ENCODE measurements around the gene C14orf132.

C14orf132 gene

GRCh38 chr14:96038920-96039632 lies at the start of gene C14orf132:
TSS of gene C14orf132 (plus strand) at chr14:96039362. CDS start at chr14:96039501, 139 bp downstream.
- TF ChIP-seq, protein P1, sequence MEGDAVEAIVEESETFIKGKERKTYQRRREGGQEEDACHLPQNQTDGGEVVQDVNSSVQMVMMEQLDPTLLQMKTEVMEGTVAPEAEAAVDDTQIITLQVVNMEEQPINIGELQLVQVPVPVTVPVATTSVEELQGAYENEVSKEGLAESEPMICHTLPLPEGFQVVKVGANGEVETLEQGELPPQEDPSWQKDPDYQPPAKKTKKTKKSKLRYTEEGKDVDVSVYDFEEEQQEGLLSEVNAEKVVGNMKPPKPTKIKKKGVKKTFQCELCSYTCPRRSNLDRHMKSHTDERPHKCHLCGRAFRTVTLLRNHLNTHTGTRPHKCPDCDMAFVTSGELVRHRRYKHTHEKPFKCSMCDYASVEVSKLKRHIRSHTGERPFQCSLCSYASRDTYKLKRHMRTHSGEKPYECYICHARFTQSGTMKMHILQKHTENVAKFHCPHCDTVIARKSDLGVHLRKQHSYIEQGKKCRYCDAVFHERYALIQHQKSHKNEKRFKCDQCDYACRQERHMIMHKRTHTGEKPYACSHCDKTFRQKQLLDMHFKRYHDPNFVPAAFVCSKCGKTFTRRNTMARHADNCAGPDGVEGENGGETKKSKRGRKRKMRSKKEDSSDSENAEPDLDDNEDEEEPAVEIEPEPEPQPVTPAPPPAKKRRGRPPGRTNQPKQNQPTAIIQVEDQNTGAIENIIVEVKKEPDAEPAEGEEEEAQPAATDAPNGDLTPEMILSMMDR (IDR thresholded peaks at IDR 0.05; ENCODE audit: low read depth, low read length, missing control alignments), result no peak
- no peak for DNase-seq (ENCODE audit: low read depth)
- peak within 1 kb of the TSS; percentile 75 for H3K4me3 ChIP-seq (ENCODE audit: low read depth, low read length)
- in situ Hi-C loops (cut with HindIII; ENCODE audit: low sequenced_read_pairs), result no loop called here

GRCh38 chr14:95993768-95994592 lies 45.2 kb upstream of the C14orf132 start:
- H3K4me3 ChIP-seq (ENCODE audit: low read depth, low read length), result no peak overlapping the region
- in situ Hi-C loops (cut with HindIII; ENCODE audit: low sequenced_read_pairs), result loop anchor here (25.0 kb wide), 1 partner anchor 432 kb away; no protein-coding TSS in a partner anchor
- peak; percentile 44 for DNase-seq (ENCODE audit: low read depth)
- TF ChIP-seq, protein P1 (IDR thresholded peaks at IDR 0.05; ENCODE audit: low read depth, low read length, missing control alignments), result peak; percentile 75

- TF ChIP-seq, protein P1 (IDR thresholded peaks at IDR 0.05; ENCODE audit: low read depth, low read length, missing control alignments), result no peak
- no peak overlapping the region for H3K4me3 ChIP-seq (ENCODE audit: low read depth, low read length)
- in situ Hi-C loops (cut with HindIII; ENCODE audit: low sequenced_read_pairs), result loop anchor here (25.0 kb wide), 1 partner anchor 432 kb away; no protein-coding TSS in a partner anchor
- no peak for DNase-seq (ENCODE audit: low read depth)
Measured at GRCh38 chr14:95994593-95994928, 44.6 kb upstream of the C14orf132 start.

- no peak overlapping the region for H3K4me3 ChIP-seq (ENCODE audit: low read depth, low read length)
- in situ Hi-C loops (cut with HindIII; ENCODE audit: low sequenced_read_pairs), result loop anchor here (25.0 kb wide), 1 partner anchor 436 kb away; no protein-coding TSS in a partner anchor
- peak; percentile 16 for DNase-seq (ENCODE audit: low read depth)
- TF ChIP-seq, protein P1 (IDR thresholded peaks at IDR 0.05; ENCODE audit: low read depth, low read length, missing control alignments), result peak; percentile 47
Measured at GRCh38 chr14:95998656-95999055, 40.5 kb upstream of the C14orf132 start.

DNA sequence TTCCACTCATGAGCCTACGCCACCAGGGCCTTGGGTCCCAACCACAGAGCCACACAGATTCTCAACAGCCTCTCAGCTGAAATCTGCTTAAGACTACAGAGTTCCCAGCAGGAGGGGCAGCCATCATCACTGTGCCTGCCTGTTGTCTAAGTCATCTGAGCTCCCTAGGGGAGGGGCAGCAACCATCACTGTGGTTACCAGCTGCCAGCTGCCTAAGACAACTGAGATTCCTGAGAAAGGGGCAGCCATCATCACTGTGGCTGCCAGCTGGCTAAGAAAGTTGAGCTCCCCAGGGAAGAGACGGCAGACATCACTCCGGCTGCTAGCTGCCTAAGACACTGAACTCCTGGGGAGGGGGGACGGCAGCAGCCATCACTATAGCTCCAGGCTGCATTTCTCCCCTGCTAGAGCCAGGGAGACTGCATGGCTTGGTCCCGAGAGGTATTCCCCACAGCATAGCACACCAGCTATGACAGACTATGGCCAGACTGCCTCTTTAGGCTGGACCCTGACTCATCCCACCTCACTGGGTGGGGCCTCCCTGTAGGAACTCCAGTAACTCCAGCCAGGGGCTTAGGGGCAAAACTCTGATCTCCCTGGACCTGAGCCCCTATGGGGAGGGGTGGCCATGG lies 37.2 kb upstream of the C14orf132 start:
- in situ Hi-C loops (cut with HindIII; ENCODE audit: low sequenced_read_pairs), result loop anchor here (10.0 kb wide), 1 partner anchor 273 kb away; no protein-coding TSS in a partner anchor
- TF ChIP-seq, protein P1 (IDR thresholded peaks at IDR 0.05; ENCODE audit: low read depth, low read length, missing control alignments), result no peak
- DNase-seq (ENCODE audit: low read depth), result no peak

DNA sequence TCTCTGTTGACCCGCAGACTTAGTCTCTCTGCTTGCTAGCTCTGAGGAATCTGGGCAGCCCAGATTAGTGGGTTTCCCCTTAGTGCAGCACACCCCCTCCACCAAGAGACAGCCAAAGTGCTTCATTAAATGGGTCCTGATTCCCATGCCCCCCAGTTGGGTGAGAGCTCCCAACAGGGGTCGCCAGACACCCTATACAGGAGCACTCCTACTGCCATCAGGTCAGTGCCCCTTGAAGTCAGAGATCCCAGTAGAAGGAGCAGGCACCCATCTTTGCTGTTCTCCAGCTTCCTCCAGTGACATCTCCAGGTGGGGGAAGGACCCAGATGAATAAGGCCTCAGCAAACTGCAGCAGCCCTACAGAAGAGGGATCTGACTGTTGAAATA lies 36.7 kb upstream of the C14orf132 start:
- in situ Hi-C loops (cut with HindIII; ENCODE audit: low sequenced_read_pairs), result loop anchor here (10.0 kb wide), 1 partner anchor 272 kb away; no protein-coding TSS in a partner anchor
- TF ChIP-seq, protein P1 (IDR thresholded peaks at IDR 0.05; ENCODE audit: low read depth, low read length, missing control alignments), result no peak
- DNase-seq (ENCODE audit: low read depth), result no peak
- no peak overlapping the region for H3K4me3 ChIP-seq (ENCODE audit: low read depth, low read length)

More for the DNA sequence above, 37.2 kb upstream of the C14orf132 start:
- H3K4me3 ChIP-seq (ENCODE audit: low read depth, low read length), result no peak overlapping the region

All from astrocyte of the cerebellum (primary cell).